GM12891 (cell line): Measurements from ENCODE around the gene TBCD.

ENCODE experiments used
- PAX5 ChIP-seq: IDR thresholded peaks from 2 replicates; pipeline ENCODE4 v1.6.1; 2011; ENCODE audit warnings: low read length, moderate library complexity, mild to moderate bottlenecking; ENCODE audit not compliant: insufficient read depth, severe bottlenecking
- POLR2A ChIP-seq: IDR thresholded peaks from 2 replicates; pipeline ENCODE4 v1.6.1; 2011; ENCODE audit warnings: low read depth, low read length, control low read depth
- POLR2AphosphoS5 ChIP-seq: IDR thresholded peaks from 2 replicates; pipeline ENCODE4 v1.6.1; 2011; ENCODE audit warnings: low read depth, low read length, control low read depth
- POU2F2 ChIP-seq: IDR thresholded peaks from 2 replicates; pipeline ENCODE4 v1.6.1; 2011; ENCODE audit warnings: low read depth, mild to moderate bottlenecking, control low read depth, low read length, moderate library complexity
- SPI1 ChIP-seq: IDR thresholded peaks from 2 replicates; pipeline ENCODE4 v1.6.1; 2011; ENCODE audit warnings: low read depth, low read length, control low read depth
- TAF1 ChIP-seq: IDR thresholded peaks from 2 replicates; pipeline ENCODE4 v1.6.1; 2011; ENCODE audit warnings: low read depth, low read length, control low read depth

DNA sequence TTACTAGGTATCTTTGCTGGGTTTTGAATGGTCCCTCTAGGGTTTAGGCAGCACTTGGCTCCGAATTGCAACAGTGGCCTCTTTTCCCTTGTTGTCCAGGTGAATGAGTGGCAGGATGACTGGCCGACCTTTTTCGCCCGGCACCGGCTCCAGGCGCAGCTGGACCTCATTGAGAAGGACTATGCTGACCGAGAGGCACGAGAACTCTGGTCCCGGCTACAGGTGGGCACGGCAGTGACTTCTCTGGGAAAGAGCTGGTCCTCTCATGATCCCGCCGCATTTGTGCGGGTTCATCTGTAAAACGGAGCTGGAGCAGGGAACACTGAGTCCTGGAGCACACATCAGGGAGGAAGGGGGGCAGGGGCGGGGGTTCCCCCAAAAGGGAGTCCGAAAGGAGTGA, 3.1 kb upstream of the TBCD start:
- TF ChIP-seq POLR2A (no peak), POLR2AphosphoS5 (no peak), POU2F2 (no peak), TAF1 (no peak), PAX5 (no peak), SPI1 (no peak)
